OCI-LY1 (cell line): Measurements from ENCODE around the gene CTAGE4.
"Not testable (repeated sequence)": the region's sequence is repeated elsewhere in the genome, so short reads cannot be mapped to it uniquely, and the experiment has no call there.

Source experiments
- EZH2 ChIP-seq: fragments of 200-600 bp; sonication (generic), shearing (Covaris generic); IDR thresholded peaks from 2 replicates; pipeline ENCODE4 v1.8.0; 2017; ENCODE audit warnings: borderline replicate concordance, mixed run types, mild to moderate bottlenecking, antibody characterized with exemption, low read length, moderate library complexity, mixed read lengths
- TF ChIP-seq, protein P1 (sequence below): fragments of 200-600 bp; sonication (generic), shearing (Covaris generic); IDR thresholded peaks from 2 replicates; pipeline ENCODE4 v1.5.1; 2017; ENCODE audit warnings: mild to moderate bottlenecking, antibody characterized with exemption, low read length, moderate library complexity, mixed read lengths

DNA sequence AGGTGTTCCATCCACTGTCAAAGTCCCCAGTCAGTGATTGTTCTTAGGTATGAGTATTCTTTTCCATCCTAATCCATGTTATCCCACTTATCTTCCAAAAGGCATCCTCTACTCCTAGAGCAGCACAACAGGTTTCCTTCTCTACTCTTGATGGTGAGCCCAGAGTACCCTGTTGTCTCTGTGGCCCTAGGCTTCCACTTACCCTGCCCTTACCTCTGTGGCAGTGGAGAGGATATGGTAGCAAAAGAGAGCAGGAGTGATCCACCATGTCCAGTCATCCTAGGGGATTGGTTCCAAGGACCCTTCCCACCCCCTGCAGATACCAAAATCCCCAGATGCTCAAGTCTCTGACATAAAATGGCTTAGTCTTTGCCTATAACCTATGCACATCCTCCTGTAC lies 33.9 kb downstream of the CTAGE4 start:
- TF ChIP-seq, protein P1, sequence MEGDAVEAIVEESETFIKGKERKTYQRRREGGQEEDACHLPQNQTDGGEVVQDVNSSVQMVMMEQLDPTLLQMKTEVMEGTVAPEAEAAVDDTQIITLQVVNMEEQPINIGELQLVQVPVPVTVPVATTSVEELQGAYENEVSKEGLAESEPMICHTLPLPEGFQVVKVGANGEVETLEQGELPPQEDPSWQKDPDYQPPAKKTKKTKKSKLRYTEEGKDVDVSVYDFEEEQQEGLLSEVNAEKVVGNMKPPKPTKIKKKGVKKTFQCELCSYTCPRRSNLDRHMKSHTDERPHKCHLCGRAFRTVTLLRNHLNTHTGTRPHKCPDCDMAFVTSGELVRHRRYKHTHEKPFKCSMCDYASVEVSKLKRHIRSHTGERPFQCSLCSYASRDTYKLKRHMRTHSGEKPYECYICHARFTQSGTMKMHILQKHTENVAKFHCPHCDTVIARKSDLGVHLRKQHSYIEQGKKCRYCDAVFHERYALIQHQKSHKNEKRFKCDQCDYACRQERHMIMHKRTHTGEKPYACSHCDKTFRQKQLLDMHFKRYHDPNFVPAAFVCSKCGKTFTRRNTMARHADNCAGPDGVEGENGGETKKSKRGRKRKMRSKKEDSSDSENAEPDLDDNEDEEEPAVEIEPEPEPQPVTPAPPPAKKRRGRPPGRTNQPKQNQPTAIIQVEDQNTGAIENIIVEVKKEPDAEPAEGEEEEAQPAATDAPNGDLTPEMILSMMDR, result not testable (repeated sequence)
- not testable (repeated sequence) for TF ChIP-seq EZH2
